ENCODE measurements around the gene SH2D1A.

The SH2D1A gene

GRCh38 chrX:124415115-124415800 is 68.9 kb downstream of the SH2D1A start:
- DNase-seq (ENCODE audit: low read depth in 2 of 2, low spot score in 1 of 2): no peak

- no peak for DNase-seq (ENCODE audit: low read depth in 2 of 2, low spot score in 1 of 2)
Measured at GRCh38 chrX:124421898-124422655, 75.7 kb downstream of the SH2D1A start.

Measured in stimulated activated CD8-positive, alpha-beta memory T cell treated with anti-CD3 and anti-CD28 coated beads, Interleukin-4, amount 100 ng/mL, for 1 hour (primary cell).